DMS153 (cell line): Measurements from ENCODE around the gene RBFOX2.
"Not testable (repeated sequence)": the region's sequence is repeated elsewhere in the genome, so short reads cannot be mapped to it uniquely, and the experiment has no call there.

ENCODE experiments used
- DNase-seq: peaks from one replicate; lab custom pipeline; 2025; lab: John Stamatoyannopoulos, UW

RBFOX2 gene

GRCh38 chr22:35824256-35824655 is 204.4 kb downstream of the RBFOX2 start:
- no peak for DNase-seq

- DNase-seq = no peak
Observed at GRCh38 chr22:35821654-35822053, 207.0 kb downstream of the RBFOX2 start.

- DNase-seq = no peak
Observed at GRCh38 chr22:35819421-35819820, 209.2 kb downstream of the RBFOX2 start.

- DNase-seq = no peak
Observed at GRCh38 chr22:35818897-35819296, 209.7 kb downstream of the RBFOX2 start.

GRCh38 chr22:35812600-35812999 is 216.0 kb downstream of the RBFOX2 start:
- no peak for DNase-seq

- DNase-seq = no peak
Observed at GRCh38 chr22:35811670-35812069, 217.0 kb downstream of the RBFOX2 start.

GRCh38 chr22:35809816-35810215 is 218.8 kb downstream of the RBFOX2 start:
- DNase-seq = no peak

- DNase-seq = no peak
Observed at GRCh38 chr22:35808377-35808776, 220.2 kb downstream of the RBFOX2 start.

- DNase-seq = not testable (repeated sequence)
Observed at GRCh38 chr22:35806668-35807067, 222.0 kb downstream of the RBFOX2 start.

GRCh38 chr22:35805466-35805865 is 223.2 kb downstream of the RBFOX2 start:
- no peak for DNase-seq

GRCh38 chr22:35804421-35804820 is 224.2 kb downstream of the RBFOX2 start:
- DNase-seq = no peak

GRCh38 chr22:35802885-35803284 is 225.7 kb downstream of the RBFOX2 start:
- DNase-seq = no peak

GRCh38 chr22:35801301-35801700 is 227.3 kb downstream of the RBFOX2 start:
- not testable (repeated sequence) for DNase-seq

GRCh38 chr22:35799150-35799549 is 229.5 kb downstream of the RBFOX2 start:
- no peak for DNase-seq

GRCh38 chr22:35797411-35797810 is 231.2 kb downstream of the RBFOX2 start:
- DNase-seq = no peak

GRCh38 chr22:35795476-35795875 is 233.1 kb downstream of the RBFOX2 start:
- DNase-seq = no peak

- DNase-seq = no peak
Observed at GRCh38 chr22:35792506-35792905, 236.1 kb downstream of the RBFOX2 start.

- not testable (repeated sequence) for DNase-seq
Observed at GRCh38 chr22:35791788-35792187, 236.8 kb downstream of the RBFOX2 start.

GRCh38 chr22:35785181-35785923 is 243.3 kb downstream of the RBFOX2 start:
- DNase-seq = no peak

GRCh38 chr22:35784633-35785032 is 244.0 kb downstream of the RBFOX2 start:
- no peak for DNase-seq

GRCh38 chr22:35783943-35784614 is 244.5 kb downstream of the RBFOX2 start:
- no peak for DNase-seq

GRCh38 chr22:35782504-35782903 is 246.1 kb downstream of the RBFOX2 start:
- DNase-seq = no peak

GRCh38 chr22:35781898-35782297 is 246.7 kb downstream of the RBFOX2 start:
- no peak for DNase-seq
